Activated T-helper 1 cell treated with Interleukin-2 at 50 U/mL for 16 hours (primary cell): Measurements from ENCODE around the gene C2orf69.

Experiments
- DNase-seq: peaks from one replicate; pipeline ENCODE4 v3.0.0-alpha.2; 2020; ENCODE audit warnings: low read depth

Gene C2orf69

DNA sequence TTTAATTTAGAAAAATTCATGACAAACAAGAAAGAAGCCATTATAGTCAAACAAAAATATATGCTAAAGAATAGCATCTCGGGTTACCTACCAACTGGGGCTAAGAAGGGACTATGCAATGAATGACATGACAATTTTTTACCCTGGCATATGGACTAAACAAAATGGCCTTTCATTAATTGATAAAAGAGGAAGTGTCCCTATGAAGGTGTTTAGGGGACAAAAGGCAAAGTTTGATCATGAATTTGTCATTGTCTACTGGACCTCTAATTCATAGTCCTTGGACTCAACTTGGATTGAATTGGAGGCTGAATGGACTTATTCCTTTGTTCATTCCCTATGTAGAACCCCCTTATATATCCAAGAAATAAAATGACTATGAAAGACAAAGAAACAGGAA lies 57.0 kb downstream of the C2orf69 start:
- no peak for DNase-seq

DNA sequence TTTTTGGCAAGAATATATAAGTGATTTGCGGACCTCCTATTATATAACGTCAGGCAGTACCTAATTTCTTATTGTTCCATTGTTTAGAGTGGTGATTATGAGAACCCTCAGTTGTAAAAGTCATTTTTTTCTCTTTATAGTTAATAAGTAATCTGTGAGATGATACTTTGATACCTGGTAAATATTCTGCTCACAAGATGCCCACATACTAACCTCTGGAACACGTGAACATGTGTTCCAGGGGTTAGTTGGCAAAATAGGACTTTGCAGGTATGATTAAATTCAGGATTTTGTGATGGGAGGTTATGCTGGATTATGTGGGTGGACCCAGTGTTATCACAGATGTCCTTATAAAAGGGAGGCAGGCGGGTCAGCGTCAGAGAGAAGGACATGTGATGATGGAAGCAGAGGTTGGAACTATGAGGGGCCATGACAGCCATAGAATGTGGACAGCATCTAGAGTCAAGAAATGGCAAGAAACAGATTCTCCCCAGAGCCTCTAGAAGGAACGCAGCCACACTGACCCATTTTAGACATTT lies 61.1 kb downstream of the C2orf69 start:
- no peak for DNase-seq

DNA sequence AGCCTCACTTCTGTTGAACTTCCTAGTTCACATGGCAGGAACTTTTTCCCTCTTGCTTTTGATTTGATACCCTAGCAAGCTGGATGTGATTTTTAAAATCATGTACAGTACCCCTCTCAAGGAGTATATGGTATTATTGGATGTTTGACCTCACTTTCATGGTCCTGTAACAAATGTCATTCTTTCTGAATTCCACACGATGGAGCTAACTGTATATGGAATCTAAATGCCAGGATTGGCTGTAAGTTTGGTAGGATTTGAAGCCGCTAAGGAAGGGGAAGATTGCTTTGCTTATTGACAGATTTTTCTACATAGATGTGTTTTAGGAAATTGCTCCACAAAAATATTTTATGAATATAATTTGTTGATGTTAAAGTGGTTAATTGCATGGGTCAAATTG lies 62.6 kb downstream of the C2orf69 start:
- DNase-seq: no peak

DNA sequence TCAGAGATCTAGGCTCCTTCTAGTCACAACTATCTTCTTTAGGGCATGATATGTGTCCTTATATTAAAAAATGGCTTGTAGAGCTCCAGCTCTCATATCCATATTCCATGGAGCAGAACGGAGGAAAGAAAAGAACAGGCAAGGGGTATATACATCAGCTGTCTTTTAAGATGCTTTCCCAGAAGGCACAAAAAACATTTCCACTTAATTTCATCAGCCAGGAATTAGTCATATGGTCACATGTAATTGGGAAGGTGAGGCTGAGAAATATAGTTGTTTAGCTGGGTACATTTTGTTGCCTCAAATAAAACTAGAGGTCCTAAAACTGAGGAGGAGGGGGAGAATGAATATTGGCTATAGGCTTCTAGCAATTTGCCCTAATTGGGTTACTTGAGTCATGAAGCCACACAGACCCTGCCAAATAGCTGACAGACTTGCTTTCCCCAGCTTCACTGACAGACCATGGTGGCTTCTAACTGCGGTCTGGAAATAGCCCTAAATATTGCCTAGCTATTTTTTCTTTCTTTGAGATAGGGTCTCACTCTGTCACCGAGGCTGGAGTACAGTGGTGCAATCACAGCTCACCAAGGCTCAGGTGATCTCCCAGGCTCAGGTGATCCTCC lies 64.3 kb downstream of the C2orf69 start:
- no peak for DNase-seq
